ENCODE measurements around the gene CHI3L1. TPM values are rescaled to one million over a fixed set of nuclear protein-coding genes. Genes with fewer than 3 reads are reported as not detected.
"Not testable (repeated sequence)": the region's sequence is repeated elsewhere in the genome, so short reads cannot be mapped to it uniquely, and the experiment has no call there.

CHI3L1 gene
- not detected in 2 replicates for total RNA-seq
- long read RNA-seq = 0 reads

- Mint-ChIP-seq H3K27me3 (peaks cover 98% of the 10 kb centered on the region), H3K9me3 (ENCODE audit: low read depth) (no peaks in the 10 kb centered on the region), H3K27ac (no peak within 1 kb of the TSS), H3K36me3 (ENCODE audit: insufficient read depth) (no peaks in the 10 kb centered on the region), H3K4me1 (ENCODE audit: low read depth) (peaks cover 2% of the 10 kb centered on the region), H3K4me3 (ENCODE audit: low read depth) (no peak within 1 kb of the TSS)
- TF ChIP-seq, protein P1, sequence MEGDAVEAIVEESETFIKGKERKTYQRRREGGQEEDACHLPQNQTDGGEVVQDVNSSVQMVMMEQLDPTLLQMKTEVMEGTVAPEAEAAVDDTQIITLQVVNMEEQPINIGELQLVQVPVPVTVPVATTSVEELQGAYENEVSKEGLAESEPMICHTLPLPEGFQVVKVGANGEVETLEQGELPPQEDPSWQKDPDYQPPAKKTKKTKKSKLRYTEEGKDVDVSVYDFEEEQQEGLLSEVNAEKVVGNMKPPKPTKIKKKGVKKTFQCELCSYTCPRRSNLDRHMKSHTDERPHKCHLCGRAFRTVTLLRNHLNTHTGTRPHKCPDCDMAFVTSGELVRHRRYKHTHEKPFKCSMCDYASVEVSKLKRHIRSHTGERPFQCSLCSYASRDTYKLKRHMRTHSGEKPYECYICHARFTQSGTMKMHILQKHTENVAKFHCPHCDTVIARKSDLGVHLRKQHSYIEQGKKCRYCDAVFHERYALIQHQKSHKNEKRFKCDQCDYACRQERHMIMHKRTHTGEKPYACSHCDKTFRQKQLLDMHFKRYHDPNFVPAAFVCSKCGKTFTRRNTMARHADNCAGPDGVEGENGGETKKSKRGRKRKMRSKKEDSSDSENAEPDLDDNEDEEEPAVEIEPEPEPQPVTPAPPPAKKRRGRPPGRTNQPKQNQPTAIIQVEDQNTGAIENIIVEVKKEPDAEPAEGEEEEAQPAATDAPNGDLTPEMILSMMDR (IDR thresholded peaks at IDR 0.05; ENCODE audit: unreplicated experiment) = no peak
- no peak for DNase-seq (ENCODE audit: low spot score, unreplicated experiment)
Observed at GRCh38 chr1:203186446-203187303, at the start of gene CHI3L1. TSS of gene CHI3L1 (minus strand) at chr1:203186704. CDS start at chr1:203186623, 81 bp downstream.

DNA sequence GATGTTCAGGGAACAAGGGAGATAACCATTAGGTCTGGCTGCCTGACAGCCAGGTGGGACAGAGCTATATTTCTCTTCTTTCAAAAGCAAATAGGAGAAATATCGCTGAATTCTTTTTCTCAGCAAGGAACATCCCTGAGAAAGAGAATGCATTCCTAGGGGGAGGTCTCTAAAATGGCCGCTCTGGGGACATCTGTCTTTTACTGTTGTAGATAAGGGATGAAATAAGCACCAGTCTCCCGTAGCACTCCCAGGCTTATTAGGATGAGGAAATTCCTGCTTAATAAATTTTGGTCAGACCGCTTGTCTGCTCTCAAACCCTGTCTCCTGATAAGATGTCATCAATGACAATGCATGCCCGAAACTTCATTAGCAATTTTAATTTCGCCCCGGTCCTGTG is 48.4 kb upstream of the CHI3L1 start:
- DNase-seq (ENCODE audit: low spot score, unreplicated experiment); H3K4me1 Mint-ChIP-seq (ENCODE audit: low read depth); H3K4me3 Mint-ChIP-seq (ENCODE audit: low read depth); H3K36me3 Mint-ChIP-seq (ENCODE audit: insufficient read depth); H3K27ac Mint-ChIP-seq: not testable (repeated sequence)
- Mint-ChIP-seq H3K27me3 (peaks cover 32% of the 10 kb centered on the region), H3K9me3 (ENCODE audit: low read depth) (peaks cover 18% of the 10 kb centered on the region)

DNA sequence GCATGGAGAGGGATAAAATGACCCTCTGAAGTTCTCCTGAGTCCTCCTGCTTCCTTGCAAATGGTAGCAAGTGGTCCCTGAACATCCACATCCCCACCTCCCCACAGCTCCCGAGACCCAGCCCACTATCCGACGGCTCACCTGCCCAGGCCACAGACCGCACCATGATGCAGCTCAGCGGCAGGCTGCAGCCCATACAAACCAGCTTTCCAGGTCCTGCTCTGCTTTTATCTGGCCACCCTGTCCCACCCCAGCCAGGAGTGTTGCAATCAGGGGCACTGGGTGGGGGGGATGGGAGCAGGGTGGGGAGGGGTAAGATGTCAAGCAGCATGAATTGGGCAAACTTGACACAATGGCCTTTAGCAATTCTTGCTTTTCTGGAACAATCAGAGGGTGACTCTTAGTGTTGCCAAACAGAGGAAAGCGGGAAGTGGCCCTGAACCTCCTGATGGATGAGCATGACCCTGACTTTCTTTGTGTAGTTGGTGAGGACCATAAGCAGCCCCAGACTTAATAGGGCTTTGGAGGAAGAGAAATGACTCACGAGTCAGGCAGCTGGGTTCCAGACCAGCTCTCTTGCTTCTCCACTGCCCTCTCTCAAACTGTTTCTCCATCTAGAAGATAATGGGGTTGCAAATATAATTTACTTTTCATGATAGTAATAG is 43.1 kb upstream of the CHI3L1 start, which contains the start of gene CHIT1:
Gene CHIT1 (minus strand): TSS at position 203 of the 665 bp plus-strand sequence. CDS start 37 bp downstream, at position 166.
- Mint-ChIP-seq H3K9me3 (ENCODE audit: low read depth) (peaks cover 8% of the 10 kb centered on the region), H3K4me3 (ENCODE audit: low read depth) (no peak within 1 kb of the TSS), H3K36me3 (ENCODE audit: insufficient read depth) (peaks cover 2% of the 10 kb centered on the region), H3K27ac (no peak within 1 kb of the TSS), H3K4me1 (ENCODE audit: low read depth) (no peaks in the 10 kb centered on the region), H3K27me3 (peaks cover 56% of the 10 kb centered on the region)
- TF ChIP-seq, protein P1 (IDR thresholded peaks at IDR 0.05; ENCODE audit: unreplicated experiment) = no peak
- no peak for DNase-seq (ENCODE audit: low spot score, unreplicated experiment)

- H3K9me3 Mint-ChIP-seq (ENCODE audit: low read depth) = peaks cover 1% of the 10 kb centered on the region
- H3K4me3 Mint-ChIP-seq (ENCODE audit: low read depth) = no peak overlapping the region
- H3K27ac Mint-ChIP-seq = no peak overlapping the region
- H3K4me1 Mint-ChIP-seq (ENCODE audit: low read depth) = no peaks in the 10 kb centered on the region
- TF ChIP-seq, protein P1 (IDR thresholded peaks at IDR 0.05; ENCODE audit: unreplicated experiment) = no peak
- H3K27me3 Mint-ChIP-seq = peaks cover 56% of the 10 kb centered on the region
- DNase-seq (ENCODE audit: low spot score, unreplicated experiment) = no peak
- H3K36me3 Mint-ChIP-seq (ENCODE audit: insufficient read depth) = no peaks in the 10 kb centered on the region
Observed at GRCh38 chr1:203228670-203229069, 42.2 kb upstream of the CHI3L1 start.

DNA sequence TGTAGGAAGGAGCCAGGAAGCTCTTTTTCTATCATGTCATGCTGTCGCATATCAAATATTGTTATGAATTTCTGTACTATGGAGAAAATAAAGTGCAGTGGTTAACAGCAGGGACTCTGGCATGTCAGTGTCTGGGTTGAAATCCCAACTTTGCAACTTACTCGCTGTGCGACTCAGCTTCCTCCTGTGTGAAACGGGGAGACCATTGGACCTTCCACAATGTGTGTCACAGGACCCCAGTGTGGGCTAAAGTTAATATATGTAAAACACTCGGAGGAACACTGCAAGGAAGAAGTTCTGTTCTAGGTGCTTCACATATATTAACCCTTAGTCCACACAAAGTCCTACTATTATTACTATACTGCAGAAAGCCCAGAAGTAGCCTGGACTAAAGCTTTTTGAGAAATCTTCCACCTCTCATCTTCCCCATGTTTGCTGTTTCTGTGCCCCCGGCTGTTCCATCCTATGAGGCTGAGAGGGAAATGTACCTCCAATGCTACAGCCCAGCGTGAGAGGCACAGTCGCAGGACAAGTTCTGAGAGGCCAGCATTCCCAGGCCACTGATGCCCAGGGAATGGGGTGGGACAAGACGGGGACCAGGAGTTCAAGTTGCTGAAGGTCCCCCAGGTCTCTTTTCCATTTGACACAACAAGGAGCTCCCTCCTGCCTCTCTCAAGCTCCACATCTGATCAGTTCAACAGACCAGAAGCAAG is 41.0 kb upstream of the CHI3L1 start:
- no peaks in the 10 kb centered on the region for H3K9me3 Mint-ChIP-seq (ENCODE audit: low read depth)
- no peaks in the 10 kb centered on the region for H3K4me1 Mint-ChIP-seq (ENCODE audit: low read depth)
- no peak overlapping the region for H3K27ac Mint-ChIP-seq
- TF ChIP-seq, protein P1 (IDR thresholded peaks at IDR 0.05; ENCODE audit: unreplicated experiment) = no peak
- no peak for DNase-seq (ENCODE audit: low spot score, unreplicated experiment)
- H3K4me3 Mint-ChIP-seq (ENCODE audit: low read depth) = no peak overlapping the region
- peaks cover 47% of the 10 kb centered on the region for H3K27me3 Mint-ChIP-seq
- no peaks in the 10 kb centered on the region for H3K36me3 Mint-ChIP-seq (ENCODE audit: insufficient read depth)
